Measurements from ENCODE around the gene PROP1. TPM values are rescaled to one million over a fixed set of nuclear protein-coding genes. Genes with fewer than 3 reads are reported as not detected.

Gene PROP1
- polyA plus RNA-seq, 3 donors: not detected

GRCh38 chr5:177983763-177984583 is 12.1 kb downstream of the PROP1 start:
- H3K4me1 Mint-ChIP-seq: no peaks in the 10 kb centered on the region
- no peaks in the 10 kb centered on the region for H3K4me1 ChIP-seq (ENCODE audit: control insufficient read depth in 1 of 2, insufficient read depth in 2 of 2, low read length in 2 of 2)
- H3K9me3 ChIP-seq (replicated peaks in 1 of 2; ENCODE audit: control insufficient read depth in 1 of 2, insufficient read depth in 1 of 2, low read length in 2 of 2): peaks cover 0 to 7% of the 10 kb centered on the region in 2 donors
- no peak overlapping the region for H3K4me3 ChIP-seq (replicated peaks in 1 of 3; ENCODE audit: low read depth in 2 of 3, low read length in 3 of 3)
- H3K27ac ChIP-seq (ENCODE audit: low read depth in 1 of 2, low read length in 2 of 2): no peak overlapping the region
- intact Hi-C loops (cut with micrococcal nuclease): no loop called here
- no peak overlapping the region for H3K4me2 ChIP-seq (replicated peaks; ENCODE audit: extremely low read depth, low read length, poor library complexity, severe bottlenecking)
- no peak for DNase-seq
- WGBS (ENCODE audit: insufficient coverage): 18% methylated on average over 41 of the region's 46 CpGs
- no peaks in the 10 kb centered on the region for H4K20me1 ChIP-seq (ENCODE audit: insufficient read depth, low read length)
- H3K9me3 Mint-ChIP-seq: peaks cover 0 to 18% (median 5%) of the 10 kb centered on the region in 7 donors
- H3K9ac ChIP-seq (ENCODE audit: insufficient read depth, low read length, poor library complexity, severe bottlenecking): no peak overlapping the region
- H3K27me3 Mint-ChIP-seq (ENCODE audit: low read depth in 3 of 3): peaks cover 56 to 70% (median 68%) of the 10 kb centered on the region in 3 donors
- H3K27me3 ChIP-seq (ENCODE audit: control insufficient read depth in 2 of 2, insufficient read depth in 2 of 2, low read length in 2 of 2): peaks cover 16 to 56% of the 10 kb centered on the region in 2 donors
- no peaks in the 10 kb centered on the region for H3K79me2 ChIP-seq (ENCODE audit: insufficient read depth, low read length)
- no peak for TF ChIP-seq CTCF (IDR thresholded peaks at IDR 0.05)
- peak overlapping the region in 1 of 7 donors; percentile 1 for H3K27ac Mint-ChIP-seq
- no peaks in the 10 kb centered on the region for H3K36me3 ChIP-seq (replicated peaks in 1 of 2; ENCODE audit: control insufficient read depth in 1 of 2, insufficient read depth in 2 of 2, low read length in 2 of 2)
- no peaks in the 10 kb centered on the region for H3K36me3 Mint-ChIP-seq
- peak overlapping the region in 1 of 2 donors; percentile 80 for H3K4me3 Mint-ChIP-seq
- no peak overlapping the region for H2AFZ ChIP-seq (ENCODE audit: insufficient read depth, low read depth, low read length, poor library complexity, severe bottlenecking)

GRCh38 chr5:177982956-177983355 is 13.1 kb downstream of the PROP1 start:
- intact Hi-C loops (cut with micrococcal nuclease): no loop called here
- peaks cover 0 to 7% of the 10 kb centered on the region in 2 donors for H3K9me3 ChIP-seq (replicated peaks in 1 of 2; ENCODE audit: control insufficient read depth in 1 of 2, insufficient read depth in 1 of 2, low read length in 2 of 2)
- H3K27me3 Mint-ChIP-seq (ENCODE audit: low read depth in 3 of 3): peaks cover 55 to 71% (median 69%) of the 10 kb centered on the region in 3 donors
- no peaks in the 10 kb centered on the region for H3K79me2 ChIP-seq (ENCODE audit: insufficient read depth, low read length)
- no peak for TF ChIP-seq CTCF (IDR thresholded peaks at IDR 0.05)
- H4K20me1 ChIP-seq (ENCODE audit: insufficient read depth, low read length): no peaks in the 10 kb centered on the region
- H3K9ac ChIP-seq (ENCODE audit: insufficient read depth, low read length, poor library complexity, severe bottlenecking): no peak overlapping the region
- peak overlapping the region in 1 of 2 donors; percentile 42 for H3K4me3 Mint-ChIP-seq
- no peaks in the 10 kb centered on the region for H3K4me1 ChIP-seq (ENCODE audit: control insufficient read depth in 1 of 2, insufficient read depth in 2 of 2, low read length in 2 of 2)
- H3K36me3 ChIP-seq (replicated peaks in 1 of 2; ENCODE audit: control insufficient read depth in 1 of 2, insufficient read depth in 2 of 2, low read length in 2 of 2): no peaks in the 10 kb centered on the region
- peaks cover 16 to 56% of the 10 kb centered on the region in 2 donors for H3K27me3 ChIP-seq (ENCODE audit: control insufficient read depth in 2 of 2, insufficient read depth in 2 of 2, low read length in 2 of 2)
- H3K4me3 ChIP-seq (replicated peaks in 1 of 3; ENCODE audit: low read depth in 2 of 3, low read length in 3 of 3): no peak overlapping the region
- no peak overlapping the region for H3K27ac Mint-ChIP-seq
- no peak overlapping the region for H3K4me2 ChIP-seq (replicated peaks; ENCODE audit: extremely low read depth, low read length, poor library complexity, severe bottlenecking)
- WGBS (ENCODE audit: insufficient coverage): 98% methylated on average over 5 of the region's 5 CpGs
- H3K9me3 Mint-ChIP-seq: peaks cover 0 to 18% (median 5%) of the 10 kb centered on the region in 7 donors
- no peaks in the 10 kb centered on the region for H3K36me3 Mint-ChIP-seq
- no peak overlapping the region for H2AFZ ChIP-seq (ENCODE audit: insufficient read depth, low read depth, low read length, poor library complexity, severe bottlenecking)
- H3K4me1 Mint-ChIP-seq: no peaks in the 10 kb centered on the region
- DNase-seq: no peak
- no peak overlapping the region for H3K27ac ChIP-seq (ENCODE audit: low read depth in 1 of 2, low read length in 2 of 2)

All from CD14-positive monocyte (primary cell).